H1 (cell line): ENCODE data around the gene ADRA2C. TPM values are rescaled to one million over a fixed set of nuclear protein-coding genes. Genes with fewer than 3 reads are reported as not detected.

ENCODE experiments used
- CTCF ChIA-PET: fragments of 300-600 bp; sonication (Branson Sonifier 250); formaldehyde crosslinking; loops from one replicate; lab custom pipeline; 2021; ENCODE audit not compliant: partially characterized antibody; lab: Charles Lee
- POLR2A ChIA-PET: fragments of 300-600 bp; sonication (Branson Sonifier 250); formaldehyde crosslinking; loops from one replicate; lab custom pipeline; 2021; ENCODE audit warnings: inconsistent platforms; ENCODE audit not compliant: partially characterized antibody; lab: Charles Lee
- DNase-seq, 2 experiments: peaks; one replicate each; pipeline versions ENCODE4 v3.0.0 to v3.0.0-alpha.2; 2010 to 2022; ENCODE audit warnings: low spot score in 2 of 2, low read depth in 1 of 2, mixed read lengths in 1 of 2
- FAIRE-seq: peaks from 2 replicates; lab custom pipeline; 2011; peaks lifted over from hg19 to GRCh38; lab: Jason Lieb, UNC
- H2AFZ ChIP-seq: 2 replicates; pipeline ENCODE4 v1.8.1; 2012; ENCODE audit warnings: low read length, inconsistent platforms
- H2AK5ac ChIP-seq: 2 replicates; pipeline ENCODE4 v1.6.1; 2013; ENCODE audit warnings: low read depth, low read length
- H2BK120ac ChIP-seq: replicated peaks from 2 replicates; pipeline ENCODE3; 2013; ENCODE audit warnings: low read depth, low read length, inconsistent platforms
- H2BK12ac ChIP-seq: 2 replicates; pipeline ENCODE4 v1.6.1; 2013; ENCODE audit warnings: low read depth, low read length
- H2BK15ac ChIP-seq: 2 replicates; pipeline ENCODE4 v1.6.1; 2013; ENCODE audit warnings: low read length
- H2BK20ac ChIP-seq: 2 replicates; pipeline ENCODE4 v1.6.1; 2013; ENCODE audit warnings: low read length
- H2BK5ac ChIP-seq: 2 replicates; pipeline ENCODE4 v1.6.1; 2013; ENCODE audit warnings: low read depth, low read length
- H3K14ac ChIP-seq: 2 replicates; pipeline ENCODE4 v1.6.1; 2013; ENCODE audit warnings: inconsistent platforms; ENCODE audit not compliant: insufficient read length
- H3K18ac ChIP-seq: 2 replicates; pipeline ENCODE4 v1.6.1; 2013; ENCODE audit warnings: low read length; ENCODE audit errors: extremely low read depth
- H3K23ac ChIP-seq: 2 replicates; pipeline ENCODE4 v1.6.1; 2013; ENCODE audit warnings: inconsistent platforms; ENCODE audit not compliant: insufficient read length
- H3K23me2 ChIP-seq: 2 replicates; pipeline ENCODE4 v1.6.1; 2013; ENCODE audit warnings: low read depth, low read length
- H3K27ac ChIP-seq: 2 replicates; pipeline ENCODE4 v1.6.1; 2011; ENCODE audit warnings: low read depth, low read length, inconsistent platforms
- H3K27me3 ChIP-seq, 4 experiments: replicated peaks in 1 of 4; 1 replicate in 1 of 4; 2 replicates in 3 of 4; pipeline versions ENCODE4 v1.6.1 to v1.8.1; 2011 to 2013; ENCODE audit warnings: low read length in 3 of 4, mild to moderate bottlenecking in 3 of 4, inconsistent platforms in 2 of 4, mixed read lengths in 2 of 4, moderate library complexity in 1 of 4; ENCODE audit not compliant: control insufficient read depth in 3 of 4, insufficient read depth in 3 of 4; ENCODE audit errors: extremely low read depth in 1 of 4
- H3K36me3 ChIP-seq, 4 experiments: 2 replicates each; pipeline versions ENCODE4 v1.6.1 to v1.8.1; 2011 to 2013; ENCODE audit warnings: mild to moderate bottlenecking in 4 of 4, low read length in 3 of 4, moderate library complexity in 2 of 4, control low read depth in 1 of 4, inconsistent platforms in 1 of 4; ENCODE audit not compliant: insufficient read depth in 4 of 4, control insufficient read depth in 2 of 4
- H3K4ac ChIP-seq: replicated peaks from 2 replicates; pipeline ENCODE3; 2013; ENCODE audit warnings: low read length, low read depth, mixed read lengths, inconsistent platforms; ENCODE audit not compliant: insufficient read length
- H3K4me1 ChIP-seq, 4 experiments: replicated peaks in 1 of 4; 1 replicate in 1 of 4; 2 replicates in 3 of 4; pipeline versions ENCODE4 v1.6.1 to v1.8.1; 2011 to 2013; ENCODE audit warnings: low read length in 3 of 4, inconsistent platforms in 2 of 4, mixed read lengths in 1 of 4; ENCODE audit not compliant: insufficient read depth in 4 of 4, control insufficient read depth in 3 of 4
- H3K4me2 ChIP-seq, 2 experiments: 2 replicates each; pipeline versions ENCODE4 v1.6.1 to v1.8.1; 2011 to 2013; ENCODE audit warnings: low read depth in 2 of 2, low read length in 2 of 2, control low read depth in 1 of 2, inconsistent platforms in 1 of 2, mild to moderate bottlenecking in 1 of 2; ENCODE audit not compliant: insufficient read depth in 1 of 2
- H3K4me3 ChIP-seq, 4 experiments: fragments of 200-600, 300-600 bp in 1 of 4; sonication (generic), shearing (Covaris generic), sonication (Bioruptor Twin) in 1 of 4; 2 replicates each; pipeline versions ENCODE4 v1.5.1 to v1.8.1; 2011 to 2016; ENCODE audit warnings: low read length in 4 of 4, low read depth in 3 of 4, control low read depth in 2 of 4, inconsistent platforms in 2 of 4, mild to moderate bottlenecking in 2 of 4, mixed read lengths in 1 of 4, moderate library complexity in 1 of 4; ENCODE audit not compliant: insufficient read depth in 2 of 4; ENCODE audit errors: extremely low read depth in 1 of 4
- H3K56ac ChIP-seq: replicated peaks from 2 replicates; pipeline ENCODE3; 2013; ENCODE audit warnings: low read depth, mild to moderate bottlenecking, mixed read lengths, low read length, inconsistent platforms; ENCODE audit not compliant: insufficient read length
- H3K79me1 ChIP-seq: 2 replicates; pipeline ENCODE4 v1.6.1; 2013; ENCODE audit warnings: low read depth, low read length, control low read depth
- H3K79me2 ChIP-seq, 2 experiments: 2 replicates each; pipeline versions ENCODE4 v1.6.1 to v1.8.1; 2012 to 2013; ENCODE audit warnings: low read length in 2 of 2, mild to moderate bottlenecking in 2 of 2, inconsistent platforms in 1 of 2; ENCODE audit not compliant: insufficient read depth in 2 of 2, control insufficient read depth in 1 of 2
- H3K9ac ChIP-seq, 4 experiments: replicated peaks in 1 of 4; 1 replicate in 1 of 4; 2 replicates in 3 of 4; pipeline versions ENCODE4 v1.6.1 to v1.8.1; 2011 to 2013; ENCODE audit warnings: low read depth in 3 of 4, low read length in 3 of 4, control low read depth in 2 of 4, mild to moderate bottlenecking in 2 of 4, moderate library complexity in 2 of 4, inconsistent platforms in 1 of 4; ENCODE audit errors: extremely low read depth in 1 of 4
- H3K9me3 ChIP-seq, 2 experiments: 2 replicates each; pipeline versions ENCODE4 v1.6.1 to v1.8.1; 2012 to 2013; ENCODE audit warnings: mild to moderate bottlenecking in 2 of 2, moderate library complexity in 2 of 2, control low read depth in 1 of 2, inconsistent platforms in 1 of 2, low read depth in 1 of 2, low read length in 1 of 2, mixed read lengths in 1 of 2; ENCODE audit not compliant: insufficient read depth in 2 of 2
- H4K20me1 ChIP-seq, 2 experiments: replicated peaks in 1 of 2; 2 replicates each; pipeline versions ENCODE3 to v1.8.1; 2011 to 2013; ENCODE audit warnings: inconsistent platforms in 2 of 2, low read length in 2 of 2, mild to moderate bottlenecking in 1 of 2; ENCODE audit not compliant: insufficient read depth in 2 of 2, control insufficient read depth in 1 of 2
- H4K5ac ChIP-seq: 2 replicates; pipeline ENCODE4 v1.6.1; 2013; ENCODE audit warnings: low read length, low read depth, mixed read lengths, inconsistent platforms; ENCODE audit not compliant: insufficient read length
- H4K8ac ChIP-seq: 2 replicates; pipeline ENCODE4 v1.8.0; 2013; ENCODE audit warnings: mild to moderate bottlenecking, moderate library complexity, low read length, inconsistent platforms; ENCODE audit not compliant: insufficient read depth; ENCODE audit errors: extremely low read depth
- H4K91ac ChIP-seq: replicated peaks from 2 replicates; pipeline ENCODE3; 2013; ENCODE audit warnings: low read length, mixed read lengths, inconsistent platforms; ENCODE audit not compliant: insufficient read length
- SAP30 ChIP-seq: fragments of 300-600 bp; sonication (generic); IDR thresholded peaks from 2 replicates; pipeline ENCODE4 v1.7.1; 2012; ENCODE audit warnings: low read length, moderate library complexity, mild to moderate bottlenecking, inconsistent platforms; ENCODE audit not compliant: insufficient read depth, insufficient replicate concordance
- WGBS, 2 experiments: shearing (Covaris generic) in 1 of 2; methylation state at CpG; one replicate each; pipeline versions ENCODE4 v1.1.6 to v1.1.7; 2013 to 2015; ENCODE audit warnings: low lambda C conversion rate in 2 of 2, mixed read lengths in 2 of 2, inconsistent platforms in 1 of 2, low coverage in 1 of 2, missing lambda C conversion rate in 1 of 2; ENCODE audit not compliant: insufficient replicate concordance in 2 of 2, insufficient coverage in 1 of 2, insufficient read length in 1 of 2; ENCODE audit errors: extremely low coverage in 1 of 2, missing lambda C conversion rate in 1 of 2; 5-methylcytosine and 5-hydroxymethylcytosine counted together
- polyA plus RNA-seq, 7 experiments: library from polyadenylated mRNA; depleted of rRNA in 3 of 7; stranded (reverse) in 5 of 7; unstranded in 2 of 7; fragments of >200 nt in 5 of 7; fragments of 200-250 nt in 2 of 7; gene quantifications; 1 replicate in 5 of 7; 2 replicates in 1 of 7; 4 replicates in 1 of 7; pipeline versions ENCODE4 v1.2.1 to v1.2.3, GENCODE V29; 2011 to 2013; ENCODE audit warnings: missing spikeins in 2 of 7, mixed read lengths in 2 of 7
- total RNA-seq: library from RNA; stranded (reverse); fragmentation: NEBNext Ultra II Directional; extraction: Animal tissue kit (Norgen Biotek cat#: 25700); gene quantifications from 2 replicates; pipeline ENCODE4 v1.2.1, GENCODE V29; 2021

ADRA2C gene
- total and polyA plus RNA-seq, 2 of the 8 experiments (the other 6 are each of a cell fraction or from before 2014, with no cell fraction given), result 14.6 to 14.8 TPM

DNA sequence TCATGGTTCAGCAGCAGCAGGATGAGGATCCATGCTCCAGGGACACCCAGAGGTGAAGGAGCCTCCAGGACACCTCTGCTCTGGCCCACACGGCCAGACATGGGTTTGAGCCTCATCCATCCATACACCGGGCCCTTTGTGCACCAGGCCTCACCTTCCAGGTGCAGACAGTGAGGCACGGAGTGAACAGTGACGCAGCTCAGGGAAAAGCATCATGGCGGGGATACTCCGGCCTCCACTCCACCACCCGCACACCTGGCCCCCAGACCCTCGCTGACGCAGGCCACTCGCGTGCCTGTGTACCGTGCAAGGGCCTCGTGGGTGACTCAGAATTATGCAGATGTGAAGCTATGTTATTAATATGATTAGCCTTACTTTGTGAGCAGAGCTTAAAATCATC is 33.3 kb downstream of the ADRA2C start:
- ChIA-PET CTCF (interaction anchor here (0.9 to 1.9 kb wide), 6 partner anchors 9 to 144 kb away, joined by 3 to 8 read pairs (median 4); no protein-coding TSS in a partner anchor), POLR2A (no interaction called here)
- Histone ChIP-seq H3K4me1 (peaks cover 4 to 17% (median 8%) of the 10 kb centered on the region in 4 experiments; a peak in 6 of 7 replicates), H3K79me2 (no peaks in the 10 kb centered on the region), H3K4me2 (no peak overlapping the region), H2BK20ac (no peak overlapping the region), H4K91ac (no peak overlapping the region), H3K27ac (no peak overlapping the region), H2BK5ac (no peak overlapping the region), H2AK5ac (no peak overlapping the region), H3K18ac (peak overlapping the region; percentile 19; the same call in 1 of the 2 replicates), H3K9me3 (peaks cover 6 to 7% of the 10 kb centered on the region in 2 experiments; a peak in 2 of 4 replicates), H3K14ac (no peak overlapping the region), H3K79me1 (no peaks in the 10 kb centered on the region), H3K9ac (no peak overlapping the region), H3K36me3 (no peaks in the 10 kb centered on the region; a peak in 1 of 8 replicates), H4K8ac (no peak overlapping the region), H4K5ac (no peak overlapping the region), H3K56ac (no peak overlapping the region), H2BK15ac (no peak overlapping the region), H3K4me3 (no peak overlapping the region), H3K27me3 (peaks cover 0 to 3% (median 0%) of the 10 kb centered on the region in 4 experiments; a peak in 1 of 7 replicates), H2AFZ (no peak overlapping the region), H3K23ac (no peak overlapping the region), H2BK12ac (no peak overlapping the region), H4K20me1 (no peaks in the 10 kb centered on the region), H3K4ac (no peak overlapping the region), H2BK120ac (no peak overlapping the region), H3K23me2 (no peaks in the 10 kb centered on the region)
- no peak for TF ChIP-seq SAP30
- WGBS, 2 experiments, result 87% methylated on average over 13 of the region's 13 CpGs; no CpG with 5 or more reads in 1 of the 2 experiments
- FAIRE-seq (no peak), DNase-seq (no peak)
